OCI-LY1 (cell line): Measurements from ENCODE around the gene UBQLN3.

Source experiments
- H2AFZ ChIP-seq: fragments of 200-600 bp; sonication (generic), shearing (Covaris generic); 2 replicates; pipeline ENCODE4 v1.6.0; 2014; ENCODE audit warnings: antibody characterized with exemption, mild to moderate bottlenecking, low read length
- H3F3A ChIP-seq: fragments of 200-600 bp; sonication (generic), shearing (Covaris generic); 2 replicates; pipeline ENCODE4 v1.6.0; 2014; ENCODE audit warnings: mild to moderate bottlenecking, antibody characterized with exemption, low read length, moderate library complexity; ENCODE audit not compliant: insufficient read depth
- H3K27ac ChIP-seq: fragments of 200-600 bp; sonication (generic); 2 replicates; pipeline ENCODE4 v1.5.1; 2014; ENCODE audit warnings: low read length, mixed run types, mild to moderate bottlenecking, low read depth; ENCODE audit not compliant: poor library complexity, severe bottlenecking
- H3K27me3 ChIP-seq: fragments of 200-600 bp; sonication (generic); 2 replicates; pipeline ENCODE4 v1.6.0; 2014; ENCODE audit warnings: antibody characterized with exemption, mild to moderate bottlenecking, low read length, moderate library complexity; ENCODE audit not compliant: insufficient read depth
- H3K36me3 ChIP-seq: fragments of 200-600 bp; sonication (generic); 2 replicates; pipeline ENCODE4 v1.6.1; 2014; ENCODE audit warnings: mild to moderate bottlenecking, antibody characterized with exemption, low read length, moderate library complexity, mixed read lengths; ENCODE audit not compliant: insufficient read depth
- H3K4me1 ChIP-seq: fragments of 200-600 bp; sonication (generic); 2 replicates; pipeline ENCODE4 v1.5.1; 2014; ENCODE audit warnings: mild to moderate bottlenecking, low read length, moderate library complexity; ENCODE audit not compliant: insufficient read depth, severe bottlenecking
- H3K4me2 ChIP-seq: fragments of 200-600 bp; sonication (generic), shearing (Covaris generic); 2 replicates; pipeline ENCODE4 v1.6.1; 2014; ENCODE audit warnings: low read length
- H3K4me3 ChIP-seq: fragments of 200-600 bp; sonication (generic); 2 replicates; pipeline ENCODE4 v1.5.1; 2014; ENCODE audit warnings: low read length, low read depth, mild to moderate bottlenecking, mixed read lengths; ENCODE audit not compliant: poor library complexity, severe bottlenecking
- H3K79me2 ChIP-seq: fragments of 200-600 bp; shearing (Covaris generic); 2 replicates; pipeline ENCODE4 v1.6.1; 2016; ENCODE audit warnings: mixed run types, low read length, mixed read lengths; ENCODE audit not compliant: insufficient read depth
- H3K9ac ChIP-seq: fragments of 200-600 bp; sonication (generic), shearing (Covaris generic); 2 replicates; pipeline ENCODE4 v1.6.1; 2014; ENCODE audit warnings: mild to moderate bottlenecking, low read length, mixed read lengths
- H3K9me2 ChIP-seq: fragments of 200-600 bp; sonication (generic), shearing (Covaris generic); 2 replicates; pipeline ENCODE4 v1.6.1; 2014; ENCODE audit warnings: low read depth, mild to moderate bottlenecking, low read length, mixed read lengths
- H3K9me3 ChIP-seq: fragments of 200-600 bp; shearing (Covaris generic); 2 replicates; pipeline ENCODE4 v1.6.1; 2014; ENCODE audit warnings: low read length, mixed read lengths
- H4K20me1 ChIP-seq: fragments of 200-600 bp; sonication (generic), shearing (Covaris generic); 2 replicates; pipeline ENCODE4 v1.6.0; 2016; ENCODE audit warnings: mild to moderate bottlenecking, low read length; ENCODE audit not compliant: insufficient read depth
- CTCF ChIP-seq: fragments of 200-600 bp; sonication (generic), shearing (Covaris generic); IDR thresholded peaks from 2 replicates; pipeline ENCODE4 v1.5.1; 2017; ENCODE audit warnings: mild to moderate bottlenecking, antibody characterized with exemption, low read length, moderate library complexity, mixed read lengths
- EZH2 ChIP-seq: fragments of 200-600 bp; sonication (generic), shearing (Covaris generic); IDR thresholded peaks from 2 replicates; pipeline ENCODE4 v1.8.0; 2017; ENCODE audit warnings: borderline replicate concordance, mixed run types, mild to moderate bottlenecking, antibody characterized with exemption, low read length, moderate library complexity, mixed read lengths

The UBQLN3 gene

GRCh38 chr11:5534046-5534445 lies 24.3 kb upstream of the UBQLN3 start:
- H3K36me3 ChIP-seq = no peaks in the 10 kb centered on the region
- no peak overlapping the region for H3K4me2 ChIP-seq
- no peaks in the 10 kb centered on the region for H3K9me2 ChIP-seq
- no peaks in the 10 kb centered on the region for H4K20me1 ChIP-seq
- H3K4me3 ChIP-seq = no peak overlapping the region
- no peaks in the 10 kb centered on the region for H3K27me3 ChIP-seq
- TF ChIP-seq CTCF (no peak), EZH2 (no peak)
- H3K27ac ChIP-seq = no peak overlapping the region
- H3K9ac ChIP-seq = no peak overlapping the region
- H2AFZ ChIP-seq = no peak overlapping the region
- H3K79me2 ChIP-seq = no peaks in the 10 kb centered on the region
- no peaks in the 10 kb centered on the region for H3K4me1 ChIP-seq
- no peaks in the 10 kb centered on the region for H3F3A ChIP-seq
- no peaks in the 10 kb centered on the region for H3K9me3 ChIP-seq

- no peak overlapping the region for H2AFZ ChIP-seq
- H3K4me3 ChIP-seq = no peak overlapping the region
- no peaks in the 10 kb centered on the region for H3K4me1 ChIP-seq
- no peak overlapping the region for H3K27ac ChIP-seq
- no peaks in the 10 kb centered on the region for H3K79me2 ChIP-seq
- no peaks in the 10 kb centered on the region for H4K20me1 ChIP-seq
- H3K9me3 ChIP-seq = no peaks in the 10 kb centered on the region
- H3F3A ChIP-seq = no peaks in the 10 kb centered on the region
- no peaks in the 10 kb centered on the region for H3K36me3 ChIP-seq
- no peak for TF ChIP-seq EZH2
- no peak for TF ChIP-seq CTCF
- H3K9me2 ChIP-seq = no peaks in the 10 kb centered on the region
- H3K27me3 ChIP-seq = no peaks in the 10 kb centered on the region
- no peak overlapping the region for H3K4me2 ChIP-seq
- no peak overlapping the region for H3K9ac ChIP-seq
Observed at GRCh38 chr11:5531053-5531831, 21.5 kb upstream of the UBQLN3 start.

GRCh38 chr11:5528495-5528894 lies 18.7 kb upstream of the UBQLN3 start:
- Histone ChIP-seq H3K27me3 (no peaks in the 10 kb centered on the region), H3K9me3 (no peaks in the 10 kb centered on the region), H3K4me2 (no peak overlapping the region)

More at GRCh38 chr11:5528495-5528894, 18.7 kb upstream of the UBQLN3 start:
- Histone ChIP-seq H2AFZ (no peak overlapping the region), H3K4me1 (no peaks in the 10 kb centered on the region), H3K79me2 (no peaks in the 10 kb centered on the region), H3K9me2 (no peaks in the 10 kb centered on the region), H3K27ac (no peak overlapping the region), H4K20me1 (no peaks in the 10 kb centered on the region), H3F3A (no peaks in the 10 kb centered on the region), H3K4me3 (no peak overlapping the region), H3K36me3 (no peaks in the 10 kb centered on the region), H3K9ac (no peak overlapping the region)
- TF ChIP-seq EZH2 (no peak), CTCF (no peak)
